Cardiac septum (tissue), 1 donor: Measurements from ENCODE around the gene RAF1. TPM values are rescaled to one million over a fixed set of nuclear protein-coding genes. Genes with fewer than 3 reads are reported as not detected.

ENCODE experiments used
- DNase-seq: peaks from one replicate; pipeline ENCODE4 v3.0.0-alpha.2; 2020; ENCODE audit warnings: low spot score
- intact Hi-C: fragments of 100-400 bp; cut with DNase I; formaldehyde crosslinking; loops from one replicate; pipeline ENCODE4 v1.14.0; 2022
- total RNA-seq: library from RNA; stranded (reverse); fragmentation: NEBNext Ultra II Directional; extraction: Animal tissue kit (Norgen Biotek cat#: 25700); gene quantifications from one replicate; pipeline ENCODE4 v1.2.1, GENCODE V29; 2021
- donor health status: DM: no; HTN: no; CAD: no.

Gene RAF1
- total RNA-seq, 1 donor from 2014 or later: 118 TPM

GRCh38 chr3:12612514-12613226, 51.2 kb downstream of the RAF1 start:
- intact Hi-C loops: no loop called here
- no peak for DNase-seq

GRCh38 chr3:12611117-12611516, 52.8 kb downstream of the RAF1 start:
- intact Hi-C loops: no loop called here
- DNase-seq: no peak

GRCh38 chr3:12608376-12608775, 55.5 kb downstream of the RAF1 start:
- intact Hi-C loops: loop anchor here (10.0 kb wide), 1 partner anchor 56 kb away; the partner anchor contains the start of gene RAF1
- no peak for DNase-seq

- intact Hi-C loops: loop anchor here (10.0 kb wide), 1 partner anchor 61 kb away; the partner anchor contains the start of gene RAF1
- DNase-seq: no peak
Observed at GRCh38 chr3:12603969-12604368, 59.9 kb downstream of the RAF1 start.

- DNase-seq: no peak
- intact Hi-C loops: loop anchor here (10.0 kb wide), 1 partner anchor 64 kb away; the partner anchor contains the start of gene RAF1
Observed at GRCh38 chr3:12601072-12601471, 62.8 kb downstream of the RAF1 start.

- DNase-seq: no peak
- intact Hi-C loops: no loop called here
Observed at GRCh38 chr3:12598890-12599289, 65.0 kb downstream of the RAF1 start.

GRCh38 chr3:12593473-12593872, 70.4 kb downstream of the RAF1 start:
- DNase-seq: no peak
- intact Hi-C loops: no loop called here

GRCh38 chr3:12591997-12592715, 71.8 kb downstream of the RAF1 start:
- no peak for DNase-seq
- intact Hi-C loops: no loop called here

GRCh38 chr3:12591456-12591855, 72.5 kb downstream of the RAF1 start:
- DNase-seq: no peak
- intact Hi-C loops: no loop called here

- DNase-seq: no peak
- intact Hi-C loops: no loop called here
Observed at GRCh38 chr3:12590096-12590495, 73.8 kb downstream of the RAF1 start.

- intact Hi-C loops: no loop called here
- no peak for DNase-seq
Observed at GRCh38 chr3:12588039-12589009, 75.6 kb downstream of the RAF1 start.

GRCh38 chr3:12586403-12586802, 77.5 kb downstream of the RAF1 start:
- intact Hi-C loops: no loop called here
- no peak for DNase-seq

- DNase-seq: no peak
- intact Hi-C loops: no loop called here
Observed at GRCh38 chr3:12585970-12586369, 77.9 kb downstream of the RAF1 start.

GRCh38 chr3:12585181-12585580, 78.7 kb downstream of the RAF1 start:
- DNase-seq: no peak
- intact Hi-C loops: no loop called here

- intact Hi-C loops: no loop called here
- DNase-seq: no peak
Observed at GRCh38 chr3:12584083-12584482, 79.8 kb downstream of the RAF1 start.

GRCh38 chr3:12583280-12583679, 80.6 kb downstream of the RAF1 start:
- intact Hi-C loops: no loop called here
- no peak for DNase-seq

- intact Hi-C loops: no loop called here
Observed at GRCh38 chr3:12582730-12583129, 81.2 kb downstream of the RAF1 start.

GRCh38 chr3:12579905-12580304, 84.0 kb downstream of the RAF1 start:
- intact Hi-C loops: no loop called here

More at GRCh38 chr3:12582730-12583129, 81.2 kb downstream of the RAF1 start:
- no peak for DNase-seq

GRCh38 chr3:12579456-12579855, 84.5 kb downstream of the RAF1 start:
- no peak for DNase-seq
- intact Hi-C loops: no loop called here

More at GRCh38 chr3:12579905-12580304, 84.0 kb downstream of the RAF1 start:
- no peak for DNase-seq

- intact Hi-C loops: no loop called here
- DNase-seq: no peak
Observed at GRCh38 chr3:12578742-12579141, 85.2 kb downstream of the RAF1 start.
